ENCODE data around the gene RAB17.

GRCh38 chr2:237581751-237582746 lies 8.5 kb downstream of the RAB17 start:
- TF ChIP-seq ARNT (IDR thresholded peaks at IDR 0.05) (no peak), ELF4 (IDR thresholded peaks at IDR 0.05) (no peak), NFRKB (IDR thresholded peaks at IDR 0.05) (no peak), CTBP1 (IDR thresholded peaks at IDR 0.05; ENCODE audit: borderline replicate concordance) (no peak), FOXA1 (IDR thresholded peaks at IDR 0.05) (no peak), HDGF (IDR thresholded peaks at IDR 0.05; ENCODE audit: borderline replicate concordance) (no peak), FOXK2 (IDR thresholded peaks at IDR 0.05) (no peak), SP1 (IDR thresholded peaks at IDR 0.05) (no peak), PKNOX1 (IDR thresholded peaks at IDR 0.05) (no peak), LEF1 (IDR thresholded peaks at IDR 0.05; ENCODE audit: borderline replicate concordance) (no peak), FOXM1 (IDR thresholded peaks at IDR 0.05; ENCODE audit: borderline replicate concordance) (no peak)
